GM19023 (cell line): Measurements from ENCODE around the gene ZNF236.
A peak's percentile ranks its signal among the peaks of the same experiment; 100 is the strongest.
"Not testable (repeated sequence)": the region's sequence is repeated elsewhere in the genome, so short reads cannot be mapped to it uniquely, and the experiment has no call there.

Source experiments
- ATAC-seq: cut with Tn5 transposase; IDR thresholded peaks from one replicate; pipeline ENCODE4 v1.9.1; 2021; ENCODE audit warnings: mild to moderate bottlenecking, moderate library complexity; ENCODE audit not compliant: unreplicated experiment

The ZNF236 gene

GRCh38 chr18:76822506-76823160 lies at the start of gene ZNF236:
TSS of gene ZNF236 (plus strand) at chr18:76822557. CDS start at chr18:76822608, 51 bp downstream.
- ATAC-seq = peak; percentile 52

GRCh38 chr18:76772665-76773064 lies 49.7 kb upstream of the ZNF236 start:
- ATAC-seq = no peak

- ATAC-seq = not testable (repeated sequence)
Observed at GRCh38 chr18:76777036-76777435, 45.3 kb upstream of the ZNF236 start.

- ATAC-seq = no peak
Observed at GRCh38 chr18:76783786-76784484, 38.4 kb upstream of the ZNF236 start.

GRCh38 chr18:76785872-76786271 lies 36.5 kb upstream of the ZNF236 start:
- no peak for ATAC-seq

- ATAC-seq = no peak
Observed at GRCh38 chr18:76788571-76789317, 33.6 kb upstream of the ZNF236 start.

- no peak for ATAC-seq
Observed at GRCh38 chr18:76791106-76791505, 31.3 kb upstream of the ZNF236 start.

- ATAC-seq = no peak
Observed at GRCh38 chr18:76791642-76792041, 30.7 kb upstream of the ZNF236 start.

- no peak for ATAC-seq
Observed at GRCh38 chr18:76794326-76794725, 28.0 kb upstream of the ZNF236 start.

GRCh38 chr18:76801567-76802505 lies 20.5 kb upstream of the ZNF236 start:
- ATAC-seq = peak; percentile 99

GRCh38 chr18:76803413-76803812 lies 18.9 kb upstream of the ZNF236 start:
- ATAC-seq = no peak

- peak; percentile 50 for ATAC-seq
Observed at GRCh38 chr18:76803814-76804213, 18.5 kb upstream of the ZNF236 start.

GRCh38 chr18:76805221-76805620 lies 17.1 kb upstream of the ZNF236 start:
- ATAC-seq = no peak

- no peak for ATAC-seq
Observed at GRCh38 chr18:76806301-76806700, 16.1 kb upstream of the ZNF236 start.

- ATAC-seq = no peak
Observed at GRCh38 chr18:76808561-76808960, 13.8 kb upstream of the ZNF236 start.

GRCh38 chr18:76811530-76811929 lies 10.8 kb upstream of the ZNF236 start:
- peak; percentile 51 for ATAC-seq

- no peak for ATAC-seq
Observed at GRCh38 chr18:76814256-76814655, 8.1 kb upstream of the ZNF236 start.

- ATAC-seq = no peak
Observed at GRCh38 chr18:76816127-76816526, 6.2 kb upstream of the ZNF236 start.

- no peak for ATAC-seq
Observed at GRCh38 chr18:76817888-76818611, 4.3 kb upstream of the ZNF236 start.
